ENCODE results near the gene TRPM3. TPM values are rescaled to one million over a fixed set of nuclear protein-coding genes. Genes with fewer than 3 reads are reported as not detected.

Gene TRPM3
- total RNA-seq, 1 experiment from 2014 or later, result not detected

DNA sequence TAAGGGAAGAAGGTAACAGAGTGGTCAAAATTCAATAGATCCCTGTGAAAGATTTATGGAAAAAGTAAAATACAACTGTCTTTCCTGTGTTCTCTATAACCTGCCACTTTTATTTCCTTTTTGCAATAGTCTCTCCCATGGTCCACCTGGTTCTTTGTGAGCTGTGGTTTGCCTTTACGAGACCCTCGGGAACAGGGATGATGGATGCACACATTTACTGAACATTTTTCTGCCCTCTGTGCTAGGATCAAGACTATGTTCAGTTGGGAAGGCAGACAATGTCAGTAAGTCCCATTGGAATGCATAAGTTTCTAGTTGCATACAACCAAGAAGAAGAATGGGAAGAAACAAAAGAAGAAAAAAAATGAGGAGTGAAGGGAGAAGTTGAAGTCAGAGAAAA lies 281.2 kb downstream of the TRPM3 start:
- ChIA-PET CTCF (no interaction called here), POLR2A (no interaction called here)
- intact Hi-C loops (cut with micrococcal nuclease; ENCODE audit: unreplicated experiment), result no loop called here
- no peaks in the 10 kb centered on the region for H3K4me1 ChIP-seq (ENCODE audit: control insufficient read depth, insufficient read depth, low read length)
- no TSS peak for BruUV-seq (replicated peaks)
- H3K27ac ChIP-seq (ENCODE audit: low read length), result no peak overlapping the region
- in situ Hi-C loops (cut with HindIII; ENCODE audit: low pct_unique_long_range_greater_than_20kb, low sequenced_read_pairs), result no loop called here
- no peaks in the 10 kb centered on the region; the same call in 1 of the 2 replicates for H3K36me3 ChIP-seq (ENCODE audit: control insufficient read depth, insufficient read depth, low read length)
- ATAC-seq, result no peak
- TF ChIP-seq, protein P1, sequence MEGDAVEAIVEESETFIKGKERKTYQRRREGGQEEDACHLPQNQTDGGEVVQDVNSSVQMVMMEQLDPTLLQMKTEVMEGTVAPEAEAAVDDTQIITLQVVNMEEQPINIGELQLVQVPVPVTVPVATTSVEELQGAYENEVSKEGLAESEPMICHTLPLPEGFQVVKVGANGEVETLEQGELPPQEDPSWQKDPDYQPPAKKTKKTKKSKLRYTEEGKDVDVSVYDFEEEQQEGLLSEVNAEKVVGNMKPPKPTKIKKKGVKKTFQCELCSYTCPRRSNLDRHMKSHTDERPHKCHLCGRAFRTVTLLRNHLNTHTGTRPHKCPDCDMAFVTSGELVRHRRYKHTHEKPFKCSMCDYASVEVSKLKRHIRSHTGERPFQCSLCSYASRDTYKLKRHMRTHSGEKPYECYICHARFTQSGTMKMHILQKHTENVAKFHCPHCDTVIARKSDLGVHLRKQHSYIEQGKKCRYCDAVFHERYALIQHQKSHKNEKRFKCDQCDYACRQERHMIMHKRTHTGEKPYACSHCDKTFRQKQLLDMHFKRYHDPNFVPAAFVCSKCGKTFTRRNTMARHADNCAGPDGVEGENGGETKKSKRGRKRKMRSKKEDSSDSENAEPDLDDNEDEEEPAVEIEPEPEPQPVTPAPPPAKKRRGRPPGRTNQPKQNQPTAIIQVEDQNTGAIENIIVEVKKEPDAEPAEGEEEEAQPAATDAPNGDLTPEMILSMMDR (IDR thresholded peaks at IDR 0.05), result no peak
- TF ChIP-seq SIN3A (IDR thresholded peaks at IDR 0.05; ENCODE audit: borderline replicate concordance, insufficient read depth, low read depth, low read length) (no peak), TCF7L2 (IDR thresholded peaks at IDR 0.05; ENCODE audit: low read depth, low read length) (no peak), POLR2AphosphoS5 (IDR thresholded peaks at IDR 0.05; ENCODE audit: low read depth, low read length) (no peak)
- TF ChIP-seq, protein P2, sequence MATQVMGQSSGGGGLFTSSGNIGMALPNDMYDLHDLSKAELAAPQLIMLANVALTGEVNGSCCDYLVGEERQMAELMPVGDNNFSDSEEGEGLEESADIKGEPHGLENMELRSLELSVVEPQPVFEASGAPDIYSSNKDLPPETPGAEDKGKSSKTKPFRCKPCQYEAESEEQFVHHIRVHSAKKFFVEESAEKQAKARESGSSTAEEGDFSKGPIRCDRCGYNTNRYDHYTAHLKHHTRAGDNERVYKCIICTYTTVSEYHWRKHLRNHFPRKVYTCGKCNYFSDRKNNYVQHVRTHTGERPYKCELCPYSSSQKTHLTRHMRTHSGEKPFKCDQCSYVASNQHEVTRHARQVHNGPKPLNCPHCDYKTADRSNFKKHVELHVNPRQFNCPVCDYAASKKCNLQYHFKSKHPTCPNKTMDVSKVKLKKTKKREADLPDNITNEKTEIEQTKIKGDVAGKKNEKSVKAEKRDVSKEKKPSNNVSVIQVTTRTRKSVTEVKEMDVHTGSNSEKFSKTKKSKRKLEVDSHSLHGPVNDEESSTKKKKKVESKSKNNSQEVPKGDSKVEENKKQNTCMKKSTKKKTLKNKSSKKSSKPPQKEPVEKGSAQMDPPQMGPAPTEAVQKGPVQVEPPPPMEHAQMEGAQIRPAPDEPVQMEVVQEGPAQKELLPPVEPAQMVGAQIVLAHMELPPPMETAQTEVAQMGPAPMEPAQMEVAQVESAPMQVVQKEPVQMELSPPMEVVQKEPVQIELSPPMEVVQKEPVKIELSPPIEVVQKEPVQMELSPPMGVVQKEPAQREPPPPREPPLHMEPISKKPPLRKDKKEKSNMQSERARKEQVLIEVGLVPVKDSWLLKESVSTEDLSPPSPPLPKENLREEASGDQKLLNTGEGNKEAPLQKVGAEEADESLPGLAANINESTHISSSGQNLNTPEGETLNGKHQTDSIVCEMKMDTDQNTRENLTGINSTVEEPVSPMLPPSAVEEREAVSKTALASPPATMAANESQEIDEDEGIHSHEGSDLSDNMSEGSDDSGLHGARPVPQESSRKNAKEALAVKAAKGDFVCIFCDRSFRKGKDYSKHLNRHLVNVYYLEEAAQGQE (IDR thresholded peaks at IDR 0.05; ENCODE audit: insufficient read depth in 1 of 2, low read depth in 2 of 2, low read length in 1 of 2), result no peak
- no peaks in the 10 kb centered on the region for H3K27me3 ChIP-seq (ENCODE audit: control insufficient read depth, insufficient read depth, low read length)
- DNase-seq (ENCODE audit: low read depth, low spot score), result no peak
- H3K9me3 ChIP-seq (ENCODE audit: control insufficient read depth, insufficient read depth, low read depth, low read length), result no peaks in the 10 kb centered on the region
- H3K4me3 ChIP-seq (ENCODE audit: low read depth in 2 of 2, low read length in 2 of 2), result no peak overlapping the region

DNA sequence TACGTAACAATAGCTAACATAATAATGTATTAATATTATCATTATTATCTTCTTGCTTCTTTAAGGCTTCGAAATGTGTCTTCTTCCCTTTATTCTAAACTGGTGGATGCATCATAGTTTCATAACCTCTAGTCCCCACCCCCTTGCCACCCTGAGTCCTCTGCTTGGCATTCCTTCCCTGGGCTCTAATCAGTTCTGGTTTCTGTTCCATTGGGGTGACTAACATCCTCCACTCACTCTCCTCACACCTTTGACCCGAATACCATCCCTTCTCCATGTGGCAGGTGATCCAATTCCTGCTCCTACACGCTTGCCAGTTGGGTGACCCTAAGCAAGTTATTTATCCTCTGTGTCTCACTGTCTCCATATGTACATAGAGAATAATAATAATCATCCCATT lies 286.1 kb downstream of the TRPM3 start:
- Histone ChIP-seq H3K36me3 (ENCODE audit: control insufficient read depth, insufficient read depth, low read length) (no peaks in the 10 kb centered on the region), H3K27ac (ENCODE audit: low read length) (no peak overlapping the region), H3K9me3 (ENCODE audit: control insufficient read depth, insufficient read depth, low read depth, low read length) (no peaks in the 10 kb centered on the region), H3K4me1 (ENCODE audit: control insufficient read depth, insufficient read depth, low read length) (no peaks in the 10 kb centered on the region), H3K4me3 (ENCODE audit: low read depth in 2 of 2, low read length in 2 of 2) (no peak overlapping the region), H3K27me3 (ENCODE audit: control insufficient read depth, insufficient read depth, low read length) (no peaks in the 10 kb centered on the region)
- intact Hi-C loops (cut with micrococcal nuclease; ENCODE audit: unreplicated experiment) (no loop called here), in situ Hi-C loops (cut with HindIII; ENCODE audit: low pct_unique_long_range_greater_than_20kb, low sequenced_read_pairs) (no loop called here)
- BruUV-seq (replicated peaks), result no TSS peak
- ChIA-PET CTCF (no interaction called here), POLR2A (no interaction called here)
- ATAC-seq (no peak), DNase-seq (ENCODE audit: low read depth, low spot score) (no peak)
- TF ChIP-seq TCF7L2 (IDR thresholded peaks at IDR 0.05; ENCODE audit: low read depth, low read length), result no peak
- no peak for TF ChIP-seq SIN3A (IDR thresholded peaks at IDR 0.05; ENCODE audit: borderline replicate concordance, insufficient read depth, low read depth, low read length)
- no peak for TF ChIP-seq POLR2AphosphoS5 (IDR thresholded peaks at IDR 0.05; ENCODE audit: low read depth, low read length)
- TF ChIP-seq, protein P2 (IDR thresholded peaks at IDR 0.05; ENCODE audit: insufficient read depth in 1 of 2, low read depth in 2 of 2, low read length in 1 of 2), result no peak
- TF ChIP-seq, protein P1 (IDR thresholded peaks at IDR 0.05), result no peak

All from Panc1 (cell line).